ENCODE results near the gene TMEM233.

GRCh38 chr12:119620490-119620889 is 26.9 kb downstream of the TMEM233 start:
- TF ChIP-seq EP300 (IDR thresholded peaks at IDR 0.05; ENCODE audit: borderline replicate concordance) (no peak), MAX (IDR thresholded peaks at IDR 0.05) (no peak), FOXM1 (IDR thresholded peaks at IDR 0.05; ENCODE audit: borderline replicate concordance, low read depth) (no peak), REST (IDR thresholded peaks at IDR 0.05; ENCODE audit: low read depth) (no peak), ZBTB7A (IDR thresholded peaks at IDR 0.05; ENCODE audit: low read depth) (no peak), TAF1 (IDR thresholded peaks at IDR 0.05; ENCODE audit: low read depth) (no peak)

Measured in Ishikawa (cell line).